ENCODE results near the gene RBM26.

The RBM26 gene

DNA sequence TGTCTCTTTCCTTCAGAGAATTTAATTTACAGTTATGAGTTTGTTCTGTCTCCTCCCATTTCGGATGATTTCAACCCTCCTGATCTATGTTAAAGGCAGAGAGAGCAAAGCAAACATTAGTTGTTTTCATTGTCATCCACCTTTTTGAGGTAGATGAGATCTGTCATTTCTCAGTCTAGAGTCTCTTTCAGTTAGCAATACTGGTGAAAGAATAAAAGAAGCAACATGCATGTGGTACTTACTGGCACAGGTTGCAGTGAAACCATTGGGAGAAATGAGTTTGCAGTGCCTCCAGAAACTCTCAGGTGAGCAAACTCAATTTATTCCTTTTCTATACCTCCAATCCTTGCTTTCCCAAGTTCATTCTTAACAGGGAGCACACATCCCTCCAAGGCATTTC is 99.4 kb downstream of the RBM26 start:
- no peak overlapping the region for H3K4me3 ChIP-seq (ENCODE audit: low read depth, low read length)
- TF ChIP-seq, protein P1, sequence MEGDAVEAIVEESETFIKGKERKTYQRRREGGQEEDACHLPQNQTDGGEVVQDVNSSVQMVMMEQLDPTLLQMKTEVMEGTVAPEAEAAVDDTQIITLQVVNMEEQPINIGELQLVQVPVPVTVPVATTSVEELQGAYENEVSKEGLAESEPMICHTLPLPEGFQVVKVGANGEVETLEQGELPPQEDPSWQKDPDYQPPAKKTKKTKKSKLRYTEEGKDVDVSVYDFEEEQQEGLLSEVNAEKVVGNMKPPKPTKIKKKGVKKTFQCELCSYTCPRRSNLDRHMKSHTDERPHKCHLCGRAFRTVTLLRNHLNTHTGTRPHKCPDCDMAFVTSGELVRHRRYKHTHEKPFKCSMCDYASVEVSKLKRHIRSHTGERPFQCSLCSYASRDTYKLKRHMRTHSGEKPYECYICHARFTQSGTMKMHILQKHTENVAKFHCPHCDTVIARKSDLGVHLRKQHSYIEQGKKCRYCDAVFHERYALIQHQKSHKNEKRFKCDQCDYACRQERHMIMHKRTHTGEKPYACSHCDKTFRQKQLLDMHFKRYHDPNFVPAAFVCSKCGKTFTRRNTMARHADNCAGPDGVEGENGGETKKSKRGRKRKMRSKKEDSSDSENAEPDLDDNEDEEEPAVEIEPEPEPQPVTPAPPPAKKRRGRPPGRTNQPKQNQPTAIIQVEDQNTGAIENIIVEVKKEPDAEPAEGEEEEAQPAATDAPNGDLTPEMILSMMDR (IDR thresholded peaks at IDR 0.05; ENCODE audit: low read depth, low read length) = no peak

DNA sequence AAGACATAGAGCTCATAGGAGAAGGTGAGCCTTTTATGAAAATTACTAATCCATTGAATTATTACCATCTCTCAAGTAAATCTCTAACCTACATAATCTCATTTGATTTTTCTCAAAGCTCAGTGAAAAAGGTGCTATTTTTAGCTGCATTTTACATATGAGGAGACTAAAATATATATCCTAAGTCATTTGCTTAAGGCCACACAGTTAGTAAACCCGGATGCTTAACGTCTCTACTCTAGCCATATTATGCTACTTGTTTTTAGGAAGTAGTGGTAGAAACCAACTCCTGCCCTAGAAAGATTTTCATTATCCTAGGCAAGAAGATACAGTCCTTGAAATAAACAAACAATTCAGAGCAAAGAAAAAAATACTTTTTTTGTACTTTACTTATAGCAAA is 108.9 kb downstream of the RBM26 start:
- TF ChIP-seq, protein P1 (IDR thresholded peaks at IDR 0.05; ENCODE audit: low read depth, low read length) = no peak
- no peak overlapping the region for H3K4me3 ChIP-seq (ENCODE audit: low read depth, low read length)

DNA sequence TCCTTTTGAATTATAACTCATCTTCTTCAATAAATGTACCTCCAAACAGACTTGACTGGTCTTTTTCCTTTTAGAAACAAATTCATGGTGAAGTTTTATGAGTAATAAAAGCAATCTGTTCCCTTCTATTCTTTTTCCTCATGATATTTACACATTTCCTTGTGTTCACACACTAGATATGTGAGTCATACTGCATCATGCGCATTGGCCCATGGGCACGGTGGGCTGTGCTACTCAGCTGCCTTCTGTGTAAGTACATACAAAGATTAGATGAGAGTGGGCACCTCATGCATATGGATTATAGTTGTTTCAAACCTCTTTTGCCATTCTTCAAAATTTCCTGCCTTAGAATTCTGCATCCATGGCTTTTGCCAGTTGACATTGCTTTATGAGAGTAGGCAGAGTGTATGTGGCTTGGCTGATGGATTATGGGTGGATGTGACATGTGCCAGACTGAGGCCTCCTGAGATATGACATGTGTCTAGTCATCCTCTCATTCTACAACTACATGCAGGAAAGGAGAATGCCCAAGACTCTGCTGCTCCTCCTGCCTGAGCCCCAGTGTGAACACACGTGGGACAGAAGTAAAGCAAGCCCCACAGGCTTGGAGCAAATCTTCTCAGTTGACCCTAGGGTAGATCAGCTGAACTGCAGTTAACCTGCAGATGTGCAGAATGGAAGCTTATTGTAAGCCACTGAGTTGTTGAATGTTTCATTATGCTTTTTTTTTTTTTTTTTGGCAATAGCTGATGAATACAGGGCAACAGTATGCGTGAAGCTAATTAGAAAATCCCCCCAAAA is 109.9 kb downstream of the RBM26 start:
- TF ChIP-seq, protein P1 (IDR thresholded peaks at IDR 0.05; ENCODE audit: low read depth, low read length) = no peak
- H3K4me3 ChIP-seq (ENCODE audit: low read depth, low read length) = no peak overlapping the region

DNA sequence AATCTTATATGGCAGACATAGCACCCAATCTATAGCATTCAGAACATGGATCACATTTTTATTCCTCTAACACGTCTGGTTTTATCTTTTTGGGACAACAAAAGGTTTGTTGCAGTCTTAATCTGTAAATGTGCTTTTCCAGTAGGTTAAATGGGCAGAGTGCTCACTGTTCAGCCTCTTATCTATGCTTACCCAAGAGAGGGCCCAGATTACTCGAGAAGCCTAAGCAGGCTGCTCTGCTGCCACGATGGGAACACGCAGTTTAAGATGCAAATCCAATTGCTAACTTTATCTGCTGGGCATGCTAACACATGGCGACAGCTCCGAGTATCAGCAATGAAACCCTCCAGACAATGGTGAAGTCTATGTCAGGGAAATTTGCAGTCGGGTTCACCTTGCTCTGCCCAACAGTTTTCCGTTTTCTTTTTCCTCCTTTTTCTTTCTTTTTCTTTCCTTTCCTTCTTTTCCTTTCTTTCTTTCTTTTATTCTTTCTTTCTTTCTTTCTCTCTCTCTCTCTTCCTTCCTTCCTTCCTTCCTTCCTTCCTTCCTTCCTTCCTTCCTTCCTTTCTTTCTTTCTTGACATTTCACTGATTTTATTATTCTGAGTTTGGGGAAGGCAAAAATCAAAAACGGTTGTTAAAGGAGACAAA is 115.3 kb downstream of the RBM26 start:
- H3K4me3 ChIP-seq (ENCODE audit: low read depth, low read length) = no peak overlapping the region
- TF ChIP-seq, protein P1 (IDR thresholded peaks at IDR 0.05; ENCODE audit: low read depth, low read length) = no peak

DNA sequence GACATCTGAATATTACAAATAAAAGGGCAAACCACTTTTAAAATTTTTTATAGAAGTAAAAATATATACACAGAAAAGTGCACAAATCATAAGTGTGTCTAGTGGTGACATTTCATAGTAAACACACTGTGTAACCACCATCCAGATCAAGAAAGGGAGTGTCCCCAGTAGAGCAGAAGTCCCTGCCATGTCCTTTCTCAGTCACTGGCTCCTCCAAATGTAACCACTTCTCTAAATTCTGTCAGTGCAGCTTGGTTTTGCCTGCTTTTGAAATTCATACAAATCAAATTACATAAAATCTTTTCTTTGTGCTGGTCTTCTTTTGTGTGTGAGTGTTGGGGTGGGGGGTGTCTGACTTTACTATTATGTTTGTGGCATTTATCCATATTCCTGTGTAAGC is 116.5 kb downstream of the RBM26 start:
- no peak overlapping the region for H3K4me3 ChIP-seq (ENCODE audit: low read depth, low read length)
- TF ChIP-seq, protein P1 (IDR thresholded peaks at IDR 0.05; ENCODE audit: low read depth, low read length) = no peak

DNA sequence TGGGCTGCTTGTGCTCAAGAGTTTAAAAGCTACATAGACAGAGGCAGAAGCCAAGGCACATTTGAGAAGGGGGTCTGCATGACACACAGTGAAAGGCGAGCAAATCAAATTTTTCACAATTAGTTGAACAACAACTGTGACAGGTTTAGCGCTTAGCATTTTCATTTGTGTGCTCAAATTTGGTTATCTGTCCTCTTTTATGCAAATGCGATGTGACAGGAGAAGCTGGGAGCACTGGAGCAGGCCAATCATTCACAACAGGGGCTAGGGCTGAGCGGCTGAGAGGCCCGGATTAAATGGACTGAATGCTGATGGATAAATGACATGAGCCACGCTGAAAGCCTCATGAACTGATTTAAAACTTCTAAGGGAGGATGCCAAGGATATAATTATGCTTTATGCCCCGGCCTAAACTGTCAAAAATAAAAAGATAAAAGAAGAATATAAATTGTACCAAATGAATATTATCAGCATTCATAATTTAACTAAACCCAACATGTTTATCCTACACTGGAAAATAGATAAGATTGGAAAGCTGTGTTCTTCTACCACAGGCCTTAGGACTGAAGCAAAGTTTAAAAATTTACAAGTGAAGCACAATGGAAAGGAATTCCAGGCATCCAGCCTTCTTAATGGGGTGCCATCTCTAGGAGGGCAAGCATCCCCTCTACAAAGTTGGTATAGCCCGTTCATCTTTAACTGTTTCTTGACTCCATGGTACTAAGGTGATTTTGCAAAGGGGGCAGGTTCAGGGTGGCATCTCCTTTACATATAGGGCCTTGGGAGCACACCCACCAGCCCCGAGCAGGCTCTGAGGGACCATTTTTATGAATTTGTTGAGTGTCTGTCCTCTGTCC is 117.9 kb downstream of the RBM26 start:
- H3K4me3 ChIP-seq (ENCODE audit: low read depth, low read length) = no peak overlapping the region
- TF ChIP-seq, protein P1 (IDR thresholded peaks at IDR 0.05; ENCODE audit: low read depth, low read length) = no peak

Data from WI38 (cell line).